ENCODE measurements around the gene MED22.

Gene MED22

DNA sequence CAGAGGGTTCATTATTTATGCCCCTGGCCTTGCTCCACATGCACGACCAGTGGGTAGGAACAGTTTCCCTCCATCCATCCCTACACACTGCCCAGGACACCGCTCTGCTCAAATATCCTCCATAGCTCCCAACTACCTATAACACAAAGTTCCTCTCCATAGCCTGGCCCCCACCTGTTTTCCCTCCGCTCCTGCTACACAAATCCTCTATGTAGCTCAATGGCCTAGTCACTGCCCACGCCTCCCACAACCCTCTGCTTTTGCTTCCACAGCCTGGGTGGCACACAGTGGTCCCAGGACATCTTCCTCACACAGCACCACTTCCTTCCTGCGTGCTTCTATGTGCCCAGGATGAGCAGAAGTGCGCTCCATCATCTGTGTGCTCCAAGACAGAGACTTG is 49.4 kb upstream of the MED22 start:
- POLR2A ChIA-PET = no interaction called here

More for the DNA sequence above, 49.4 kb upstream of the MED22 start:
- H3K4me1 ChIP-seq (ENCODE audit: control insufficient read depth, insufficient read depth, low read length) = no peaks in the 10 kb centered on the region
- H3K36me3 ChIP-seq (ENCODE audit: control insufficient read depth in 2 of 2, insufficient read depth in 1 of 2, low read length in 2 of 2) = peaks cover 0 to 10% of the 10 kb centered on the region in 2 experiments; a peak in 1 of 3 replicates
- CTCF ChIA-PET = interaction anchor here (0.5 to 1.4 kb wide), 4 partner anchors 9 to 91 kb away, joined by 3 to 9 read pairs (median 4); no protein-coding TSS in a partner anchor
- no peak overlapping the region for H3K4me3 ChIP-seq (ENCODE audit: low read depth, low read length)
- H3K27ac ChIP-seq (ENCODE audit: extremely low read depth, low read depth, low read length) = no peak overlapping the region
- no peak for TF ChIP-seq ZBTB1 (tag by site-specific recombination; IDR thresholded peaks at IDR 0.05)
- TF ChIP-seq ZXDB (tag by site-specific recombination; IDR thresholded peaks at IDR 0.05) = no peak
- TF ChIP-seq ZNF701 (tag by site-specific recombination; IDR thresholded peaks at IDR 0.05) = no peak
- TF ChIP-seq ZNF658 (tag by site-specific recombination; IDR thresholded peaks at IDR 0.05) = no peak
- TF ChIP-seq, protein P1, sequence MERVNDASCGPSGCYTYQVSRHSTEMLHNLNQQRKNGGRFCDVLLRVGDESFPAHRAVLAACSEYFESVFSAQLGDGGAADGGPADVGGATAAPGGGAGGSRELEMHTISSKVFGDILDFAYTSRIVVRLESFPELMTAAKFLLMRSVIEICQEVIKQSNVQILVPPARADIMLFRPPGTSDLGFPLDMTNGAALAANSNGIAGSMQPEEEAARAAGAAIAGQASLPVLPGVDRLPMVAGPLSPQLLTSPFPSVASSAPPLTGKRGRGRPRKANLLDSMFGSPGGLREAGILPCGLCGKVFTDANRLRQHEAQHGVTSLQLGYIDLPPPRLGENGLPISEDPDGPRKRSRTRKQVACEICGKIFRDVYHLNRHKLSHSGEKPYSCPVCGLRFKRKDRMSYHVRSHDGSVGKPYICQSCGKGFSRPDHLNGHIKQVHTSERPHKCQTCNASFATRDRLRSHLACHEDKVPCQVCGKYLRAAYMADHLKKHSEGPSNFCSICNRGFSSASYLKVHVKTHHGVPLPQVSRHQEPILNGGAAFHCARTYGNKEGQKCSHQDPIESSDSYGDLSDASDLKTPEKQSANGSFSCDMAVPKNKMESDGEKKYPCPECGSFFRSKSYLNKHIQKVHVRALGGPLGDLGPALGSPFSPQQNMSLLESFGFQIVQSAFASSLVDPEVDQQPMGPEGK (tag by site-specific recombination; IDR thresholded peaks at IDR 0.05) = no peak
- TF ChIP-seq, protein P2, sequence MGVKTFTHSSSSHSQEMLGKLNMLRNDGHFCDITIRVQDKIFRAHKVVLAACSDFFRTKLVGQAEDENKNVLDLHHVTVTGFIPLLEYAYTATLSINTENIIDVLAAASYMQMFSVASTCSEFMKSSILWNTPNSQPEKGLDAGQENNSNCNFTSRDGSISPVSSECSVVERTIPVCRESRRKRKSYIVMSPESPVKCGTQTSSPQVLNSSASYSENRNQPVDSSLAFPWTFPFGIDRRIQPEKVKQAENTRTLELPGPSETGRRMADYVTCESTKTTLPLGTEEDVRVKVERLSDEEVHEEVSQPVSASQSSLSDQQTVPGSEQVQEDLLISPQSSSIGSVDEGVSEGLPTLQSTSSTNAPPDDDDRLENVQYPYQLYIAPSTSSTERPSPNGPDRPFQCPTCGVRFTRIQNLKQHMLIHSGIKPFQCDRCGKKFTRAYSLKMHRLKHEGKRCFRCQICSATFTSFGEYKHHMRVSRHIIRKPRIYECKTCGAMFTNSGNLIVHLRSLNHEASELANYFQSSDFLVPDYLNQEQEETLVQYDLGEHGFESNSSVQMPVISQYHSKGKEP (tag by site-specific recombination; IDR thresholded peaks at IDR 0.05) = no peak
- no peak for TF ChIP-seq ZIC2 (tag by site-specific recombination; IDR thresholded peaks at IDR 0.05)
- peak; percentile 87 for TF ChIP-seq ZNF16 (tag by site-specific recombination; IDR thresholded peaks at IDR 0.05; ENCODE audit: low read depth)
- peak; percentile 48 for TF ChIP-seq ZFHX2 (tag by site-specific recombination; conservative IDR thresholded peaks at IDR 0.05)
- TF ChIP-seq ZNF660 (tag by site-specific recombination; IDR thresholded peaks at IDR 0.05) = no peak
- TF ChIP-seq ZNF548 (tag by site-specific recombination; IDR thresholded peaks at IDR 0.05) = no peak
- TF ChIP-seq, protein P3, sequence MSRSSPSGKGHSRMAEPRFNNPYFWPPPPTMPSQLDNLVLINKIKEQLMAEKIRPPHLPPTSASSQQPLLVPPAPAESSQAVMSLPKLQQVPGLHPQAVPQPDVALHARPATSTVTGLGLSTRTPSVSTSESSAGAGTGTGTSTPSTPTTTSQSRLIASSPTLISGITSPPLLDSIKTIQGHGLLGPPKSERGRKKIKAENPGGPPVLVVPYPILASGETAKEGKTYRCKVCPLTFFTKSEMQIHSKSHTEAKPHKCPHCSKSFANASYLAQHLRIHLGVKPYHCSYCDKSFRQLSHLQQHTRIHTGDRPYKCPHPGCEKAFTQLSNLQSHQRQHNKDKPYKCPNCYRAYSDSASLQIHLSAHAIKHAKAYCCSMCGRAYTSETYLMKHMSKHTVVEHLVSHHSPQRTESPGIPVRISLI (tag by site-specific recombination; IDR thresholded peaks at IDR 0.05) = no peak
- TF ChIP-seq SCRT2 (tag by site-specific recombination; IDR thresholded peaks at IDR 0.05) = peak; percentile 55
- TF ChIP-seq, protein P4, sequence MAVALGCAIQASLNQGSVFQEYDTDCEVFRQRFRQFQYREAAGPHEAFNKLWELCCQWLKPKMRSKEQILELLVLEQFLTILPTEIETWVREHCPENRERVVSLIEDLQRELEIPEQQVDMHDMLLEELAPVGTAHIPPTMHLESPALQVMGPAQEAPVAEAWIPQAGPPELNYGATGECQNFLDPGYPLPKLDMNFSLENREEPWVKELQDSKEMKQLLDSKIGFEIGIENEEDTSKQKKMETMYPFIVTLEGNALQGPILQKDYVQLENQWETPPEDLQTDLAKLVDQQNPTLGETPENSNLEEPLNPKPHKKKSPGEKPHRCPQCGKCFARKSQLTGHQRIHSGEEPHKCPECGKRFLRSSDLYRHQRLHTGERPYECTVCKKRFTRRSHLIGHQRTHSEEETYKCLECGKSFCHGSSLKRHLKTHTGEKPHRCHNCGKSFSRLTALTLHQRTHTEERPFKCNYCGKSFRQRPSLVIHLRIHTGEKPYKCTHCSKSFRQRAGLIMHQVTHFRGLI (tag by site-specific recombination; IDR thresholded peaks at IDR 0.05) = no peak
- TF ChIP-seq, protein P5, sequence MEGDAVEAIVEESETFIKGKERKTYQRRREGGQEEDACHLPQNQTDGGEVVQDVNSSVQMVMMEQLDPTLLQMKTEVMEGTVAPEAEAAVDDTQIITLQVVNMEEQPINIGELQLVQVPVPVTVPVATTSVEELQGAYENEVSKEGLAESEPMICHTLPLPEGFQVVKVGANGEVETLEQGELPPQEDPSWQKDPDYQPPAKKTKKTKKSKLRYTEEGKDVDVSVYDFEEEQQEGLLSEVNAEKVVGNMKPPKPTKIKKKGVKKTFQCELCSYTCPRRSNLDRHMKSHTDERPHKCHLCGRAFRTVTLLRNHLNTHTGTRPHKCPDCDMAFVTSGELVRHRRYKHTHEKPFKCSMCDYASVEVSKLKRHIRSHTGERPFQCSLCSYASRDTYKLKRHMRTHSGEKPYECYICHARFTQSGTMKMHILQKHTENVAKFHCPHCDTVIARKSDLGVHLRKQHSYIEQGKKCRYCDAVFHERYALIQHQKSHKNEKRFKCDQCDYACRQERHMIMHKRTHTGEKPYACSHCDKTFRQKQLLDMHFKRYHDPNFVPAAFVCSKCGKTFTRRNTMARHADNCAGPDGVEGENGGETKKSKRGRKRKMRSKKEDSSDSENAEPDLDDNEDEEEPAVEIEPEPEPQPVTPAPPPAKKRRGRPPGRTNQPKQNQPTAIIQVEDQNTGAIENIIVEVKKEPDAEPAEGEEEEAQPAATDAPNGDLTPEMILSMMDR (tag by site-specific recombination; IDR thresholded peaks at IDR 0.05) = no peak
- no peak for TF ChIP-seq ZFP3 (tag by site-specific recombination; IDR thresholded peaks at IDR 0.05; ENCODE audit: low read depth)
- no peak for TF ChIP-seq ZNF157 (tag by site-specific recombination; IDR thresholded peaks at IDR 0.05)
- TF ChIP-seq ZBTB17 (tag by site-specific recombination; IDR thresholded peaks at IDR 0.05) = no peak
- no peak for TF ChIP-seq ZNF391 (tag by site-specific recombination; IDR thresholded peaks at IDR 0.05; ENCODE audit: borderline replicate concordance, low read depth)
- TF ChIP-seq KLF7 (tag by site-specific recombination; IDR thresholded peaks at IDR 0.05; ENCODE audit: borderline replicate concordance) = no peak
- TF ChIP-seq, protein P6, sequence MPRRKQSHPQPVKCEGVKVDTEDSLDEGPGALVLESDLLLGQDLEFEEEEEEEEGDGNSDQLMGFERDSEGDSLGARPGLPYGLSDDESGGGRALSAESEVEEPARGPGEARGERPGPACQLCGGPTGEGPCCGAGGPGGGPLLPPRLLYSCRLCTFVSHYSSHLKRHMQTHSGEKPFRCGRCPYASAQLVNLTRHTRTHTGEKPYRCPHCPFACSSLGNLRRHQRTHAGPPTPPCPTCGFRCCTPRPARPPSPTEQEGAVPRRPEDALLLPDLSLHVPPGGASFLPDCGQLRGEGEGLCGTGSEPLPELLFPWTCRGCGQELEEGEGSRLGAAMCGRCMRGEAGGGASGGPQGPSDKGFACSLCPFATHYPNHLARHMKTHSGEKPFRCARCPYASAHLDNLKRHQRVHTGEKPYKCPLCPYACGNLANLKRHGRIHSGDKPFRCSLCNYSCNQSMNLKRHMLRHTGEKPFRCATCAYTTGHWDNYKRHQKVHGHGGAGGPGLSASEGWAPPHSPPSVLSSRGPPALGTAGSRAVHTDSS (tag by site-specific recombination; IDR thresholded peaks at IDR 0.05) = no peak
- TF ChIP-seq ZNF202 (tag by site-specific recombination; IDR thresholded peaks at IDR 0.05; ENCODE audit: borderline replicate concordance) = no peak
- TF ChIP-seq, protein P7, sequence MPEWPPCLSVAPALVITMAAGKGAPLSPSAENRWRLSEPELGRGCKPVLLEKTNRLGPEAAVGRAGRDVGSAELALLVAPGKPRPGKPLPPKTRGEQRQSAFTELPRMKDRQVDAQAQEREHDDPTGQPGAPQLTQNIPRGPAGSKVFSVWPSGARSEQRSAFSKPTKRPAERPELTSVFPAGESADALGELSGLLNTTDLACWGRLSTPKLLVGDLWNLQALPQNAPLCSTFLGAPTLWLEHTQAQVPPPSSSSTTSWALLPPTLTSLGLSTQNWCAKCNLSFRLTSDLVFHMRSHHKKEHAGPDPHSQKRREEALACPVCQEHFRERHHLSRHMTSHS (tag by site-specific recombination; IDR thresholded peaks at IDR 0.05) = no peak
- TF ChIP-seq ZNF830 (tag by site-specific recombination; IDR thresholded peaks at IDR 0.05; ENCODE audit: low read depth) = no peak
- no peak for TF ChIP-seq ZNF140 (tag by site-specific recombination; IDR thresholded peaks at IDR 0.05)
- TF ChIP-seq ZNF266 (tag by site-specific recombination; IDR thresholded peaks at IDR 0.05; ENCODE audit: low read depth) = no peak
- no peaks in the 10 kb centered on the region for H3K9me3 ChIP-seq (ENCODE audit: control insufficient read depth, insufficient read depth, low read depth, low read length)

Measured in HEK293 (cell line).